ENCODE measurements around the gene IGIP. TPM values are rescaled to one million over a fixed set of nuclear protein-coding genes. Genes with fewer than 3 reads are reported as not detected.

The IGIP gene
- total and polyA plus RNA-seq, 5 donors from 2014 or later, result 0.06 to 2.3 (median 0.31) TPM; not detected in 1

- Mint-ChIP-seq H3K9me3 (no peaks in the 10 kb centered on the region), H3K36me3 (no peaks in the 10 kb centered on the region), H3K27ac (peak overlapping the region in 1 of 3 donors; percentile 24), H3K4me3 (peak overlapping the region; percentile 79 to 99 (median 97)), H3K4me1 (peaks cover 20 to 66% (median 40%) of the 10 kb centered on the region in 4 donors), H3K27me3 (peaks cover 28% of the 10 kb centered on the region)
- Histone ChIP-seq H3K27ac (ENCODE audit: insufficient read depth, low read length, poor library complexity, severe bottlenecking) (no peak overlapping the region), H3K27me3 (ENCODE audit: control insufficient read depth, insufficient read depth, low read length) (peaks cover 10% of the 10 kb centered on the region), H3K4me1 (ENCODE audit: control insufficient read depth, insufficient read depth, low read length, poor library complexity, severe bottlenecking) (peaks cover 62% of the 10 kb centered on the region), H3K36me3 (ENCODE audit: control insufficient read depth, insufficient read depth, low read length) (no peaks in the 10 kb centered on the region), H3K9me3 (ENCODE audit: control insufficient read depth in 2 of 2, low read length in 2 of 2) (no peaks in the 10 kb centered on the region), H3K4me3 (ENCODE audit: low read depth, low read length) (no peak overlapping the region)
- ATAC-seq (ENCODE audit: low read depth in 2 of 2), result no peak
- no peak for DNase-seq
Measured at GRCh38 chr5:140111859-140112551, 13.7 kb upstream of the IGIP start.

GRCh38 chr5:140112685-140113179, 13.0 kb upstream of the IGIP start:
- Histone ChIP-seq H3K9me3 (ENCODE audit: control insufficient read depth in 2 of 2, low read length in 2 of 2) (no peaks in the 10 kb centered on the region), H3K4me3 (ENCODE audit: low read depth, low read length) (peak overlapping the region; percentile 13), H3K4me1 (ENCODE audit: control insufficient read depth, insufficient read depth, low read length, poor library complexity, severe bottlenecking) (peaks cover 64% of the 10 kb centered on the region), H3K36me3 (ENCODE audit: control insufficient read depth, insufficient read depth, low read length) (no peaks in the 10 kb centered on the region), H3K27me3 (ENCODE audit: control insufficient read depth, insufficient read depth, low read length) (peaks cover 10% of the 10 kb centered on the region), H3K27ac (ENCODE audit: insufficient read depth, low read length, poor library complexity, severe bottlenecking) (no peak overlapping the region)
- Mint-ChIP-seq H3K9me3 (no peaks in the 10 kb centered on the region), H3K4me1 (peaks cover 17 to 69% (median 43%) of the 10 kb centered on the region in 4 donors), H3K36me3 (no peaks in the 10 kb centered on the region), H3K27me3 (peaks cover 21% of the 10 kb centered on the region), H3K4me3 (peak overlapping the region; percentile 97 to 99 (median 98)), H3K27ac (peak overlapping the region in 2 of 3 donors; percentile 24 to 62)
- DNase-seq (no peak), ATAC-seq (ENCODE audit: low read depth in 2 of 2) (no peak)

GRCh38 chr5:140113180-140113698, 12.5 kb upstream of the IGIP start:
- ATAC-seq (ENCODE audit: low read depth in 2 of 2) (no peak), DNase-seq (peak in 1 of 3 donors; percentile 23)
- H3K4me3 Mint-ChIP-seq, result peak overlapping the region; percentile 97 to 99 (median 98)
- H3K9me3 Mint-ChIP-seq, result no peaks in the 10 kb centered on the region
- H3K27ac Mint-ChIP-seq, result peak overlapping the region in 2 of 3 donors; percentile 69 to 97
- Histone ChIP-seq H3K27ac (ENCODE audit: insufficient read depth, low read length, poor library complexity, severe bottlenecking) (peak overlapping the region; percentile 86), H3K9me3 (ENCODE audit: control insufficient read depth in 2 of 2, low read length in 2 of 2) (no peaks in the 10 kb centered on the region), H3K4me1 (ENCODE audit: control insufficient read depth, insufficient read depth, low read length, poor library complexity, severe bottlenecking) (peaks cover 65% of the 10 kb centered on the region), H3K4me3 (ENCODE audit: low read depth, low read length) (peak overlapping the region; percentile 58), H3K27me3 (ENCODE audit: control insufficient read depth, insufficient read depth, low read length) (peaks cover 10% of the 10 kb centered on the region), H3K36me3 (ENCODE audit: control insufficient read depth, insufficient read depth, low read length) (no peaks in the 10 kb centered on the region)
- H3K4me1 Mint-ChIP-seq, result peaks cover 21 to 72% (median 48%) of the 10 kb centered on the region in 4 donors
- H3K36me3 Mint-ChIP-seq, result no peaks in the 10 kb centered on the region
- peaks cover 21% of the 10 kb centered on the region for H3K27me3 Mint-ChIP-seq

GRCh38 chr5:140113699-140114263, 12.0 kb upstream of the IGIP start, which contains the start of gene PURA:
PURA (plus strand) TSS chr5:140114109; CDS start chr5:140114182, 73 bp downstream.
- DNase-seq (peak; percentile 96 to 98 (median 97)), ATAC-seq (ENCODE audit: low read depth in 2 of 2) (peak; percentile 94 to 95)
- Mint-ChIP-seq H3K4me3 (peak within 1 kb of the TSS; percentile 97 to 99 (median 98)), H3K27ac (peak within 1 kb of the TSS; percentile 88 to 97 (median 97)), H3K36me3 (no peaks in the 10 kb centered on the region), H3K27me3 (peaks cover 20% of the 10 kb centered on the region), H3K4me1 (peaks cover 25 to 72% (median 51%) of the 10 kb centered on the region in 4 donors), H3K9me3 (no peaks in the 10 kb centered on the region)
- Histone ChIP-seq H3K27me3 (ENCODE audit: control insufficient read depth, insufficient read depth, low read length) (peaks cover 10% of the 10 kb centered on the region), H3K4me3 (ENCODE audit: low read depth, low read length) (peak within 1 kb of the TSS; percentile 83), H3K27ac (ENCODE audit: insufficient read depth, low read length, poor library complexity, severe bottlenecking) (peak within 1 kb of the TSS; percentile 86), H3K36me3 (ENCODE audit: control insufficient read depth, insufficient read depth, low read length) (no peaks in the 10 kb centered on the region), H3K4me1 (ENCODE audit: control insufficient read depth, insufficient read depth, low read length, poor library complexity, severe bottlenecking) (peaks cover 63% of the 10 kb centered on the region), H3K9me3 (ENCODE audit: control insufficient read depth in 2 of 2, low read length in 2 of 2) (no peaks in the 10 kb centered on the region)

- Mint-ChIP-seq H3K4me3 (peak overlapping the region; percentile 97 to 99 (median 98)), H3K4me1 (peaks cover 19 to 65% (median 46%) of the 10 kb centered on the region in 4 donors), H3K36me3 (no peaks in the 10 kb centered on the region), H3K9me3 (no peaks in the 10 kb centered on the region), H3K27ac (peak overlapping the region; percentile 88 to 97 (median 94)), H3K27me3 (peaks cover 13% of the 10 kb centered on the region)
- Histone ChIP-seq H3K36me3 (ENCODE audit: control insufficient read depth, insufficient read depth, low read length) (no peaks in the 10 kb centered on the region), H3K4me1 (ENCODE audit: control insufficient read depth, insufficient read depth, low read length, poor library complexity, severe bottlenecking) (peaks cover 55% of the 10 kb centered on the region), H3K9me3 (ENCODE audit: control insufficient read depth in 2 of 2, low read length in 2 of 2) (no peaks in the 10 kb centered on the region), H3K27me3 (ENCODE audit: control insufficient read depth, insufficient read depth, low read length) (peaks cover 6% of the 10 kb centered on the region), H3K27ac (ENCODE audit: insufficient read depth, low read length, poor library complexity, severe bottlenecking) (peak overlapping the region; percentile 86), H3K4me3 (ENCODE audit: low read depth, low read length) (peak overlapping the region; percentile 83)
- DNase-seq (peak; percentile 39 to 70 (median 43)), ATAC-seq (ENCODE audit: low read depth in 2 of 2) (peak in 1 of 2 donors; percentile 3)
Measured at GRCh38 chr5:140114341-140115185, 11.2 kb upstream of the IGIP start.

GRCh38 chr5:140115186-140115500, 10.6 kb upstream of the IGIP start:
- peak overlapping the region; percentile 83 for H3K4me3 ChIP-seq (ENCODE audit: low read depth, low read length)
- H3K9me3 ChIP-seq (ENCODE audit: control insufficient read depth in 2 of 2, low read length in 2 of 2), result no peaks in the 10 kb centered on the region
- Mint-ChIP-seq H3K4me3 (peak overlapping the region; percentile 97 to 99 (median 98)), H3K9me3 (no peaks in the 10 kb centered on the region), H3K36me3 (no peaks in the 10 kb centered on the region), H3K27me3 (peaks cover 12% of the 10 kb centered on the region), H3K27ac (peak overlapping the region in 2 of 3 donors; percentile 88 to 97), H3K4me1 (peaks cover 17 to 64% (median 46%) of the 10 kb centered on the region in 4 donors)
- peaks cover under 1% of the 10 kb centered on the region for H3K27me3 ChIP-seq (ENCODE audit: control insufficient read depth, insufficient read depth, low read length)
- no peaks in the 10 kb centered on the region for H3K36me3 ChIP-seq (ENCODE audit: control insufficient read depth, insufficient read depth, low read length)
- peak overlapping the region; percentile 86 for H3K27ac ChIP-seq (ENCODE audit: insufficient read depth, low read length, poor library complexity, severe bottlenecking)
- DNase-seq, result no peak
- H3K4me1 ChIP-seq (ENCODE audit: control insufficient read depth, insufficient read depth, low read length, poor library complexity, severe bottlenecking), result peaks cover 53% of the 10 kb centered on the region
- no peak for ATAC-seq (ENCODE audit: low read depth in 2 of 2)

- Histone ChIP-seq H3K4me1 (ENCODE audit: control insufficient read depth, insufficient read depth, low read length, poor library complexity, severe bottlenecking) (peaks cover 53% of the 10 kb centered on the region), H3K36me3 (ENCODE audit: control insufficient read depth, insufficient read depth, low read length) (no peaks in the 10 kb centered on the region), H3K27me3 (ENCODE audit: control insufficient read depth, insufficient read depth, low read length) (no peaks in the 10 kb centered on the region), H3K9me3 (ENCODE audit: control insufficient read depth in 2 of 2, low read length in 2 of 2) (no peaks in the 10 kb centered on the region), H3K4me3 (ENCODE audit: low read depth, low read length) (peak overlapping the region; percentile 83), H3K27ac (ENCODE audit: insufficient read depth, low read length, poor library complexity, severe bottlenecking) (no peak overlapping the region)
- Mint-ChIP-seq H3K4me3 (peak overlapping the region; percentile 48 to 97 (median 60)), H3K27ac (peak overlapping the region in 1 of 3 donors; percentile 63), H3K9me3 (no peaks in the 10 kb centered on the region), H3K36me3 (no peaks in the 10 kb centered on the region), H3K27me3 (peaks cover 8% of the 10 kb centered on the region), H3K4me1 (peaks cover 22 to 63% (median 48%) of the 10 kb centered on the region in 4 donors)
- no peak for ATAC-seq (ENCODE audit: low read depth in 2 of 2)
- DNase-seq, result no peak
Measured at GRCh38 chr5:140116716-140117115, 9.0 kb upstream of the IGIP start.

Measured in CD4-positive, CD25-positive, alpha-beta regulatory T cell (primary cell).